Pancreas (tissue), 10 donors: Measurements from ENCODE around the gene CBFA2T3. TPM values are rescaled to one million over a fixed set of nuclear protein-coding genes. Genes with fewer than 3 reads are reported as not detected.

ENCODE experiments used
- ATAC-seq, 4 donors: fragments of 200-7000 bp; cut with Tn5 transposase; one replicate each; pipeline versions ENCODE4 v1.8.0 to v1.9.1; 2020; ENCODE audit warnings: mild to moderate bottlenecking in 4 of 4, moderate library complexity in 4 of 4
- DNase-seq, 6 donors: peaks; one replicate each; pipeline ENCODE4 v3.0.0-alpha.2; 2020
- FAIRE-seq: peaks from 2 replicates; lab custom pipeline; 2012; peaks lifted over from hg19 to GRCh38; lab: Jason Lieb, UNC
- H3K27ac ChIP-seq, 4 donors: fragments of 200-600 bp; sonication (generic); 1 replicate in 3 of 4; 2 replicates in 1 of 4; pipeline versions ENCODE4 v1.5.0 to v1.8.0; 2020
- H3K27me3 ChIP-seq, 4 donors: fragments of 200-600 bp; one replicate each; pipeline ENCODE4 v1.8.0; 2021
- H3K36me3 ChIP-seq, 3 donors: fragments of 200-600 bp; sonication (generic) in 1 of 3; one replicate each; pipeline versions ENCODE4 v1.5.0 to v1.8.0; 2020 to 2021
- H3K4me1 ChIP-seq, 3 donors: fragments of 200-600 bp; one replicate each; pipeline ENCODE4 v1.8.0; 2021
- H3K4me3 ChIP-seq, 4 donors: fragments of 200-600 bp; sonication (generic) in 2 of 4; one replicate each; pipeline versions ENCODE4 v1.5.0 to v1.8.0; 2020 to 2021
- H3K9me3 ChIP-seq, 4 donors: fragments of 200-600 bp; one replicate each; pipeline ENCODE4 v1.8.0; 2021
- WGBS, 2 donors: extraction: QIAGEN DNeasy Blood & Tissue Kit; methylation state at CpG; one replicate each; pipeline ENCODE4 v1.1.7; 2013; 5-methylcytosine and 5-hydroxymethylcytosine counted together
- intact Hi-C, 3 donors: fragments of 100-400 bp; cut with DNase I; formaldehyde crosslinking; loops; one replicate each; pipeline versions ENCODE4 v1.11.1 to v1.14.2; 2022
- polyA plus RNA-seq, 2 donors: library from polyadenylated mRNA; stranded (reverse); fragments of 200-250 nt; gene quantifications; one replicate each; pipeline ENCODE4 v1.2.3, GENCODE V29; 2013
- total RNA-seq, 6 donors: library from RNA; stranded (reverse); fragmentation: NEBNext Ultra II Directional in 4 of 6; extraction: Animal tissue kit (Norgen Biotek cat#: 25700) in 4 of 6; gene quantifications; one replicate each; pipeline versions ENCODE4 v1.2.1 to v1.2.4, GENCODE V29; 2021 to 2023
- TF ChIP-seq, protein P1 (sequence below), 4 donors: fragments of 200-600 bp; sonication (generic) in 3 of 4; IDR thresholded peaks; one replicate each; pipeline versions ENCODE4 v1.5.0 to v1.8.0; 2021; ENCODE audit warnings: antibody characterized with exemption in 4 of 4
- donor health status: healthy with polysubstance abuse.
- donor health status: DM: no; HTN: no; CAD: no; lungs with moderate emphysema.
- donor health status: DM: no; HTN: no; CAD: no.
- donor health status: control.
- donor health status: control.
- donor health status: Bipolar disorder and iron deficiency.
- donor health status: DM: yes; HTN: yes; CAD: no.
- donor health status: DM: no; HTN: no; CAD: no.
- donor health status: DM: no; HTN: no; CAD: no.
- donor health status: DM: yes; HTN: yes; CAD: no.

CBFA2T3 gene
- total and polyA plus RNA-seq, 8 donors: 8.7 to 27.0 (median 21.9) TPM

DNA sequence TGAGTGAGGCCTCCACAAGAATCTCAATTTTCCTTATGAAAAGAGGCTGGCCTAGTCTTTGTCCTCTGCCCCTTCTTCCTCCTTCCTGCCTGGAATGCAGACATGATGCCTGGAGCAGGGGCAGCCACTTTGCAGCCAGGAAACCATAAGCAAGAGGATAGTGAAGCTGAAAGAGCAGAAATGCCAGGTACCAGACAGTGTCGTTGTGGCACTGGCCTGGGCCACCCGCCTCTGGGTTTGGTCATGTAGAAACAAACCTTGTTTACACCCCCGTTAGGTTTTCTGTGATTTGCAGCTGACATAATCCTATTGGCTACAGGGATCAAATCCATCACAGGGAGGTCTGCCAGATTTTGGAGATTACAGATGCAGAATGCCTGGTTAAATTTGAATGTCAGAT, 16.5 kb downstream of the CBFA2T3 start:
- no peaks in the 10 kb centered on the region for H3K9me3 ChIP-seq
- no peaks in the 10 kb centered on the region for H3K4me1 ChIP-seq
- 73 to 82% methylated on average over 3 of the region's 3 CpGs for WGBS, 2 donors
- H3K27me3 ChIP-seq: no peaks in the 10 kb centered on the region
- TF ChIP-seq, protein P1, sequence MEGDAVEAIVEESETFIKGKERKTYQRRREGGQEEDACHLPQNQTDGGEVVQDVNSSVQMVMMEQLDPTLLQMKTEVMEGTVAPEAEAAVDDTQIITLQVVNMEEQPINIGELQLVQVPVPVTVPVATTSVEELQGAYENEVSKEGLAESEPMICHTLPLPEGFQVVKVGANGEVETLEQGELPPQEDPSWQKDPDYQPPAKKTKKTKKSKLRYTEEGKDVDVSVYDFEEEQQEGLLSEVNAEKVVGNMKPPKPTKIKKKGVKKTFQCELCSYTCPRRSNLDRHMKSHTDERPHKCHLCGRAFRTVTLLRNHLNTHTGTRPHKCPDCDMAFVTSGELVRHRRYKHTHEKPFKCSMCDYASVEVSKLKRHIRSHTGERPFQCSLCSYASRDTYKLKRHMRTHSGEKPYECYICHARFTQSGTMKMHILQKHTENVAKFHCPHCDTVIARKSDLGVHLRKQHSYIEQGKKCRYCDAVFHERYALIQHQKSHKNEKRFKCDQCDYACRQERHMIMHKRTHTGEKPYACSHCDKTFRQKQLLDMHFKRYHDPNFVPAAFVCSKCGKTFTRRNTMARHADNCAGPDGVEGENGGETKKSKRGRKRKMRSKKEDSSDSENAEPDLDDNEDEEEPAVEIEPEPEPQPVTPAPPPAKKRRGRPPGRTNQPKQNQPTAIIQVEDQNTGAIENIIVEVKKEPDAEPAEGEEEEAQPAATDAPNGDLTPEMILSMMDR (IDR thresholded peaks at IDR 0.05): no peak
- no peak overlapping the region for H3K27ac ChIP-seq
- FAIRE-seq (no peak), DNase-seq (no peak), ATAC-seq (no peak)
- intact Hi-C loops: no loop called here
- H3K36me3 ChIP-seq: no peaks in the 10 kb centered on the region
- H3K4me3 ChIP-seq: no peak overlapping the region

DNA sequence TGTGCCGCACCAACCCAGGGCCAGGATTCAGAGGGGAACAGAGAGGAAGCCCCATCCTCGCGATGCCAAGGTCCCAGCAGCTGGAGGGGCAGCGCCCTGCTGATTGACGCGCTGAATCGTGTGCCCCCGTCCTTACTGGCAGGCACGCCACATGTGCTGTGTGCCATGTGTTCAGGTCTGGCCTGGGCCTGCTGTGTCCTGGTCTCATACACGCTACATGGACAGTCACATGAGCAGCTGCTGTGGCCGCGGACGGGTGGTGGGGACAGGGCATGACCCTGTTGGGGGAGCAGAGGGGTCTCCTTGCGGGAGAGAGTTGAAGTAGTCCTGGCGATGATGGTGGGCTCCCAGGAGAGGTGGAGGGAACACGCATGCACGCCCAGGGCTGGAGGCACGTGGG, 18.0 kb downstream of the CBFA2T3 start:
- Histone ChIP-seq H3K9me3 (no peaks in the 10 kb centered on the region), H3K27ac (no peak overlapping the region), H3K4me1 (no peaks in the 10 kb centered on the region), H3K27me3 (no peaks in the 10 kb centered on the region), H3K36me3 (no peaks in the 10 kb centered on the region), H3K4me3 (no peak overlapping the region)
- intact Hi-C loops: no loop called here
- FAIRE-seq: no peak
- TF ChIP-seq, protein P1 (IDR thresholded peaks at IDR 0.05): no peak
- WGBS, 2 donors: 83 to 90% methylated on average over 18 of the region's 18 CpGs
- peak in 1 of 6 donors; percentile 18 for DNase-seq
- ATAC-seq: no peak

DNA sequence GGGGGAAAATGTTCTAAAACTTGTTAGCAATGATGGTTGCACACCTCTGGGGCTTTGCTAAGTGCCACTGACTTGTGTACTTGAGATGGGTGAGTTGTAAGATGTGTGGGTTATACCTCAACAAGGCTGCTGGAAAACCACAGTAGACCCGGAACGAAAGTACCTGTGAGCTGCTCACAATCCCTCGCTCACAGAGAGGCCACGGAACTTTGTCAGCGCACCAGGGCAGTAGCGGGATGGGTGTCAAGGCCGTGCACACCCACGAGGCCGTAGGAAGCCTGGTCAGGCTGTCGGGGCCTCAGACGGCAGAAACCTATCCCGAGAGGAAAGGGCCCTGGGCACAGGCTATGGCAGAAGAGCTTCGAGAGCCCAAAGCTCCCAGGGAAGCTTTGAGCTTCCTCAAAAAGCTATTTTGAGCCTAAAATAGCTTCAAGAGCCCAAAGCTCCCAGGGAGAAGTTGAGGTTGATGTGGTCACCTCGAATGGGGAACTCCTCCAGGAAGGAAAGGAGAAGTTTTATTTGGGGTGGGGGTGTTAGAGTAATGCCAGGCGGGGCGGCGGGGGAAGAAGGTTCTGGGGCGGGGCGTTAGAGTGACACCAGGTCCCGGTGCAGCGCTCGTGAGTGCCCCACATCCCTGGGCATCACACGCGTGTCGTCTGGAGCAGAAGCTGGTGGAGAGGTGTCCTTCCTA, 19.0 kb downstream of the CBFA2T3 start:
- ATAC-seq: peak in 2 of 4 donors; percentile 64 to 79

DNA sequence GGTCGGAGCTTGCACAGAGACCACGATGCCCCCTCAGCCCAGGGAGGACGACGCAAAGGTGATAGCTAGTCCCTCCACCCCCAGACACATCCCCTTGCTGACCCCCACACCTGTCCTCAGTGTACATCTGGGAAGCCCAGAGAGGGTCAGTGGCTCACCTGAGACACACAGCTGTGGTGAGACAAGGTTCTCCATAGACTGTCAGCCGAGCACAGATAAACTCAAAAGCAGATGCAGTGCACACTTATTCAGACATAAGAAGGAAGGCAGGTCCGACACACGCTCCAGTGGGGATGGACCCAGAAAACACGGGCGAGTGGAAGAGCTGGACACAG, 19.6 kb downstream of the CBFA2T3 start:
- 59 to 64% methylated on average over 9 of the region's 9 CpGs for WGBS, 2 donors
- DNase-seq (no peak), ATAC-seq (peak in 1 of 4 donors; percentile 17), FAIRE-seq (no peak)
- TF ChIP-seq, protein P1 (IDR thresholded peaks at IDR 0.05): no peak
- H3K4me3 ChIP-seq: no peak overlapping the region
- no peak overlapping the region for H3K27ac ChIP-seq
- H3K27me3 ChIP-seq: no peaks in the 10 kb centered on the region
- no peaks in the 10 kb centered on the region for H3K36me3 ChIP-seq
- no peaks in the 10 kb centered on the region for H3K9me3 ChIP-seq
- H3K4me1 ChIP-seq: no peaks in the 10 kb centered on the region
- intact Hi-C loops: no loop called here

More for the DNA sequence above, 19.0 kb downstream of the CBFA2T3 start:
- H3K27ac ChIP-seq: no peak overlapping the region
- no peaks in the 10 kb centered on the region for H3K4me1 ChIP-seq
- H3K4me3 ChIP-seq: no peak overlapping the region
- FAIRE-seq: no peak
- intact Hi-C loops: no loop called here
- H3K9me3 ChIP-seq: no peaks in the 10 kb centered on the region
- 61 to 70% methylated on average over 25 of the region's 25 CpGs for WGBS, 2 donors
- DNase-seq: peak in 1 of 6 donors; percentile 9
- TF ChIP-seq, protein P1 (IDR thresholded peaks at IDR 0.05): no peak
- no peaks in the 10 kb centered on the region for H3K27me3 ChIP-seq
- no peaks in the 10 kb centered on the region for H3K36me3 ChIP-seq
